ENCODE data around the gene RAB3B. TPM values are rescaled to one million over a fixed set of nuclear protein-coding genes. Genes with fewer than 3 reads are reported as not detected.

RAB3B gene
- total RNA-seq, 1 donor = 77.3 TPM

GRCh38 chr1:51956528-51957509 is 33.7 kb downstream of the RAB3B start:
- DNase-seq (ENCODE audit: low read depth) = no peak
- TF ChIP-seq CTCF (IDR thresholded peaks at IDR 0.05; ENCODE audit: insufficient read depth, low read depth, low read length) = no peak
- no peak overlapping the region for H3K4me3 ChIP-seq (ENCODE audit: low read depth, low read length)

DNA sequence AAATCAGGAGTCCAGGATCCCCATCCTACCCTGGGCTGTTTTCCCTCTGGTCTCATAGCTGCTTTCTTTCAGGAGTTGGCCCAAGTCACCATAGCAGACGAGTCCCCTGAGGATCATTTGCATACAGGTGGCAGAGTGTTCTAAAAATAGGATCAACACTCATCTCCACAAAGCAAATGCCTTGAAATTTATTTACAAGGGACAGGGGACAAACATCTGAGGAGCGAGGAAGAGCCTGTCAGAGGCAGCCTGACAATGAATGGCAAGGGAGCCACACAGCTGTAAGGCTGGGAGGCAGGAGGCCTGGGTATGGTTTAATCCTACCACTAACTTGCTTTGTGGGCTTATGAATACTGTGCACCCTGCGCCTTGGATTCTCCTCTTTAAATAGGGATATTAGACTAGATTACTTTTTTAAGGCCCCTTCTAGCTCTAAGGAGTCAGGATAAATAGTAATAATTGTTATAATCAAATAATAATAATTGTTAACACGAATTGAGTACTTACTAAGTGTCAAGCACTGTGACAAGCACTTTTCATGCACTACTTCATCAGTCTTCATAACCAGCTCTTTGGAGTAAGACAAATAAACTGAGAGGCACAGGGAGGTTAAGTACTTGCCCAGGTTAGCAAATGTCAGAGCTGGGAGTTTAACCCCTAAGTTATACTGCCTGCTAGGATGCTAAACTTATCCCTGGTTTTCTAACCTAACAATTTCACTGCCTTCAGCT is 34.5 kb downstream of the RAB3B start:
- no peak for TF ChIP-seq CTCF (IDR thresholded peaks at IDR 0.05; ENCODE audit: insufficient read depth, low read depth, low read length)
- no peak for DNase-seq (ENCODE audit: low read depth)
- no peak overlapping the region for H3K4me3 ChIP-seq (ENCODE audit: low read depth, low read length)

- TF ChIP-seq CTCF (IDR thresholded peaks at IDR 0.05; ENCODE audit: insufficient read depth, low read depth, low read length) = no peak
- DNase-seq (ENCODE audit: low read depth) = no peak
These were observed 35.7 kb downstream of the RAB3B start for GRCh38 chr1:51954783-51955182.

DNA sequence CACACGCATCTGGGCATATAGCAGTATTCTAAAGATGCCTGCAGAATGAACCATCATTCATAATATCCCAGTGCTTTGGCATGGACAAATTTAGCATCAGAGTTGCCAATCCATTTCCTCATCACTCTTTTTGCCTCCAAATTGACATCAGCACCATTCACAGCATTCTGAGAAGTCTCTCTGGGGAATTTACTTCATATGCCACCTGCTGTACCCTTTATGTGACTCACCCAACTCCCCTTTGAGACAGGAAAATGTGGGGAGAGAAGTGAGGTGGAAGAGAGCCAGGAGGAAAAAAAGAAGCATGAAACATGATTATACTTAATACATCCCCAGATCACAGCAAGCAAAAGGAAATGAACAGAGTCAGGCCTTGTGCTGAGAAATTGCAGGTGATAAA is 37.4 kb downstream of the RAB3B start:
- no peak for DNase-seq (ENCODE audit: low read depth)
- no peak for TF ChIP-seq CTCF (IDR thresholded peaks at IDR 0.05; ENCODE audit: insufficient read depth, low read depth, low read length)
- no peak overlapping the region for H3K4me3 ChIP-seq (ENCODE audit: low read depth, low read length)

More at GRCh38 chr1:51954783-51955182, 35.7 kb downstream of the RAB3B start:
- no peak overlapping the region for H3K4me3 ChIP-seq (ENCODE audit: low read depth, low read length)

DNA sequence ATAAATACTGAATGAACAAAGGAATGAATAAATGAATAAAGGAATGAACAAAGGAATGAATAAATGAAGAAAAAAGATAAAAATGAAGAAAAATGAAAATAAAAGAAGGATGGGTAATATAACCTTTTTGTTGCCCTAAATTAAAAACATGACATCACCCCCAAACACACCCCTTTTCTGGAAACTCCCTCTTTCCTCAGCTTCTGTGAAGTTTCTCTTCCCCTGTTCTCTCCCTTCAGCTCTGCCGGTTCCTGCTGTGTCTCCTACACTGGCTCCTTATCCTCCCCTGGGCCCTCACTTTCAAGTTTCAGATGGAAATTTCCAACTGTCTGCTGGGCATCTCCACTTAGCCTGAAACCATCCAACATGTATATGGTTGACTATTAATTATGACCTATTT is 37.9 kb downstream of the RAB3B start:
- TF ChIP-seq CTCF (IDR thresholded peaks at IDR 0.05; ENCODE audit: insufficient read depth, low read depth, low read length) = no peak

GRCh38 chr1:51950701-51951100 is 39.8 kb downstream of the RAB3B start:
- no peak for TF ChIP-seq CTCF (IDR thresholded peaks at IDR 0.05; ENCODE audit: insufficient read depth, low read depth, low read length)
- no peak overlapping the region for H3K4me3 ChIP-seq (ENCODE audit: low read depth, low read length)
- DNase-seq (ENCODE audit: low read depth) = no peak

More for the DNA sequence above, 37.9 kb downstream of the RAB3B start:
- H3K4me3 ChIP-seq (ENCODE audit: low read depth, low read length) = no peak overlapping the region
- no peak for DNase-seq (ENCODE audit: low read depth)

Data from fibroblast of villous mesenchyme (primary cell).